Ovary (tissue), 9 donors: ENCODE results near the gene DAG1. TPM values are rescaled to one million over a fixed set of nuclear protein-coding genes. Genes with fewer than 3 reads are reported as not detected.
A peak's percentile ranks its signal among the peaks of the same experiment; 100 is the strongest.

Experiments used
- DNase-seq, 5 donors: peaks; one replicate each; pipeline ENCODE4 v3.0.0-alpha.2; 2019 to 2020
- H3K27ac ChIP-seq, 2 donors: fragments of 200-600 bp; one replicate each; pipeline versions ENCODE4 v1.5.1 to v1.8.0; 2019 to 2022
- H3K27me3 ChIP-seq: fragments of 200-600 bp; one replicate; pipeline ENCODE4 v1.8.0; 2022
- H3K36me3 ChIP-seq: fragments of 200-600 bp; sonication (generic); one replicate; pipeline ENCODE4 v1.5.1; 2019
- H3K4me1 ChIP-seq: one replicate; pipeline ENCODE4 v1.8.1; 2013; ENCODE audit warnings: mild to moderate bottlenecking, moderate library complexity; ENCODE audit not compliant: insufficient read depth
- H3K4me3 ChIP-seq: fragments of 200-600 bp; sonication (generic); one replicate; pipeline ENCODE4 v1.5.1; 2017
- H3K9me3 ChIP-seq, 2 donors: fragments of 200-600 bp in 1 of 2; sonication (generic) in 1 of 2; one replicate each; pipeline versions ENCODE4 v1.5.1 to v1.8.1; 2013 to 2019; ENCODE audit warnings: mild to moderate bottlenecking in 1 of 2, moderate library complexity in 1 of 2
- CTCF ChIP-seq, 3 donors: fragments of 450-650 bp in 2 of 3; fragments of 200-600 bp in 1 of 3; IDR thresholded peaks; one replicate each; pipeline versions ENCODE4 v1.5.1 to v1.8.0; 2016 to 2022; ENCODE audit warnings: antibody characterized with exemption in 3 of 3, mild to moderate bottlenecking in 1 of 3
- EP300 ChIP-seq: sonication (generic); formaldehyde crosslinking; IDR thresholded peaks from one replicate; pipeline ENCODE4 v1.6.1; 2017; ENCODE audit warnings: antibody characterized with exemption
- POLR2A ChIP-seq: fragments of 450-650 bp; IDR thresholded peaks from one replicate; pipeline ENCODE4 v1.6.1; 2017; ENCODE audit warnings: antibody characterized with exemption, mild to moderate bottlenecking, moderate library complexity
- WGBS, 3 donors: extraction: QIAGEN DNeasy Blood & Tissue Kit in 1 of 3; methylation state at CpG; one replicate each; pipeline versions ENCODE4 v1.1.5 to v1.1.7; 2013 to 2017; 5-methylcytosine and 5-hydroxymethylcytosine counted together
- intact Hi-C, 4 donors: fragments of 100-400 bp; cut with DNase I; formaldehyde crosslinking; loops; one replicate each; pipeline versions ENCODE4 v1.11.0 to v1.15.1; 2022 to 2023
- polyA plus RNA-seq, 2 donors: library from polyadenylated mRNA; stranded (reverse); fragments of 200-250 nt in 1 of 2; fragments of 350-450 nt in 1 of 2; fragmentation: Illumina TruSeq in 1 of 2; extraction: RNeasy Lipid Tissue Mini Kit (QIAGEN cat#74804) in 1 of 2; gene quantifications; one replicate each; pipeline ENCODE4 v1.2.3, GENCODE V29; 2013 to 2014
- total RNA-seq, 7 donors: library from RNA; depleted of rRNA in 2 of 7; stranded (reverse); fragments of >200 nt in 2 of 7; fragmentation: NEBNext Ultra II Directional in 3 of 7; extraction: Animal tissue kit (Norgen Biotek cat#: 25700) in 3 of 7; gene quantifications; one replicate each; pipeline versions ENCODE4 v1.1.0 to v1.2.4, GENCODE V29; 2016 to 2023
- donor health status: DM: no; HTN: no; CAD: no; lungs with moderate emphysema.
- donor health status: DM: no; HTN: no; CAD: no.
- donor health status: Bipolar disorder and iron deficiency.
- donor health status: DM: yes; HTN: yes; CAD: no.
- donor health status: DM: no; HTN: no; CAD: no.
- donor health status: DM: yes; HTN: yes; CAD: no.

DAG1 gene
- total and polyA plus RNA-seq, 9 donors, result 22.1 to 90.7 (median 59.3) TPM

GRCh38 chr3:49500732-49501609, 30.9 kb downstream of the DAG1 start:
- no peak for TF ChIP-seq POLR2A
- no peak for TF ChIP-seq EP300
- TF ChIP-seq CTCF (IDR thresholded peaks at IDR 0.05), result no peak
- Histone ChIP-seq H3K4me3 (no peak overlapping the region), H3K36me3 (no peaks in the 10 kb centered on the region), H3K27me3 (no peaks in the 10 kb centered on the region), H3K4me1 (peaks cover 6% of the 10 kb centered on the region), H3K27ac (no peak overlapping the region), H3K9me3 (no peaks in the 10 kb centered on the region)
- peak in 4 of 5 donors; percentile 41 to 64 (median 52) for DNase-seq
- 37 to 43% (median 42%) methylated on average over 9 of the region's 9 CpGs for WGBS, 3 donors
- intact Hi-C loops, result no loop called here

- intact Hi-C loops, result no loop called here
- no peaks in the 10 kb centered on the region for H3K27me3 ChIP-seq
- H3K4me1 ChIP-seq, result peaks cover 4% of the 10 kb centered on the region
- DNase-seq, result no peak
- no peak overlapping the region for H3K4me3 ChIP-seq
- H3K9me3 ChIP-seq, result no peaks in the 10 kb centered on the region
- H3K36me3 ChIP-seq, result no peaks in the 10 kb centered on the region
- WGBS, 3 donors, result 98 to 100% (median 98%) methylated on average over 2 of the region's 2 CpGs
- TF ChIP-seq POLR2A (no peak), CTCF (IDR thresholded peaks at IDR 0.05) (no peak), EP300 (no peak)
- no peak overlapping the region for H3K27ac ChIP-seq
Observed at GRCh38 chr3:49501842-49502241, 31.8 kb downstream of the DAG1 start.

- no peak overlapping the region for H3K4me3 ChIP-seq
- H3K4me1 ChIP-seq, result no peaks in the 10 kb centered on the region
- TF ChIP-seq EP300 (no peak), POLR2A (no peak), CTCF (IDR thresholded peaks at IDR 0.05) (no peak)
- intact Hi-C loops, result no loop called here
- H3K27me3 ChIP-seq, result no peaks in the 10 kb centered on the region
- H3K27ac ChIP-seq, result no peak overlapping the region
- WGBS, 3 donors, result 84 to 88% (median 85%) methylated on average over 3 of the region's 3 CpGs
- H3K9me3 ChIP-seq, result no peaks in the 10 kb centered on the region
- H3K36me3 ChIP-seq, result no peaks in the 10 kb centered on the region
- no peak for DNase-seq
Observed at GRCh38 chr3:49506906-49507305, 36.8 kb downstream of the DAG1 start.

GRCh38 chr3:49509028-49509561, 39.0 kb downstream of the DAG1 start:
- Histone ChIP-seq H3K36me3 (no peaks in the 10 kb centered on the region), H3K9me3 (no peaks in the 10 kb centered on the region), H3K27ac (no peak overlapping the region), H3K4me1 (no peaks in the 10 kb centered on the region), H3K4me3 (no peak overlapping the region), H3K27me3 (no peaks in the 10 kb centered on the region)
- DNase-seq, result no peak
- intact Hi-C loops, result no loop called here
- no peak for TF ChIP-seq POLR2A
- TF ChIP-seq EP300, result no peak
- TF ChIP-seq CTCF (IDR thresholded peaks at IDR 0.05), result no peak
- 34 to 40% (median 37%) methylated on average over 2 of the region's 2 CpGs for WGBS, 3 donors
